Keratinocyte (primary cell): ENCODE measurements around the gene MASTL. TPM values are rescaled to one million over a fixed set of nuclear protein-coding genes. Genes with fewer than 3 reads are reported as not detected.

Experiments used
- DNase-seq: peaks from one replicate; pipeline ENCODE4 v3.0.0-alpha.2; 2011; ENCODE audit warnings: low read depth, missing footprints, low spot score
- FAIRE-seq: peaks from 2 replicates; lab custom pipeline; 2011; peaks lifted over from hg19 to GRCh38; lab: Jason Lieb, UNC
- H2AFZ ChIP-seq: 2 replicates; pipeline ENCODE4 v1.6.0; 2012; ENCODE audit warnings: low read length, control low read depth, inconsistent platforms; ENCODE audit not compliant: control insufficient read depth
- H3K27ac ChIP-seq: 2 replicates; pipeline ENCODE4 v1.5.1; 2011; ENCODE audit warnings: low read length; ENCODE audit not compliant: control insufficient read depth, insufficient read depth
- H3K27me3 ChIP-seq: 3 replicates; pipeline ENCODE4 v1.6.0; 2011; ENCODE audit warnings: low read length; ENCODE audit not compliant: control insufficient read depth, insufficient read depth; ENCODE audit errors: extremely low read depth
- H3K36me3 ChIP-seq, 2 experiments: 2 replicates in 1 of 2; 3 replicates in 1 of 2; pipeline ENCODE4 v1.5.1; 2011; ENCODE audit warnings: low read length in 2 of 2, mild to moderate bottlenecking in 1 of 2; ENCODE audit not compliant: control insufficient read depth in 2 of 2, insufficient read depth in 2 of 2; ENCODE audit errors: extremely low read depth in 1 of 2
- H3K4me1 ChIP-seq: 3 replicates; pipeline ENCODE4 v1.5.1; 2011; ENCODE audit warnings: low read length; ENCODE audit not compliant: control insufficient read depth, insufficient read depth; ENCODE audit errors: extremely low read depth
- H3K4me2 ChIP-seq: 3 replicates; pipeline ENCODE4 v1.6.0; 2011; ENCODE audit warnings: low read depth, low read length; ENCODE audit not compliant: control insufficient read depth, insufficient read depth; ENCODE audit errors: extremely low read depth
- H3K4me3 ChIP-seq, 3 experiments: fragments of 200-600 bp in 1 of 3; sonication (generic) in 1 of 3; 2 replicates in 2 of 3; 3 replicates in 1 of 3; pipeline ENCODE4 v1.5.1; 2011 to 2016; ENCODE audit warnings: low read length in 3 of 3, mild to moderate bottlenecking in 3 of 3, control low read depth in 2 of 3, inconsistent platforms in 1 of 3, low read depth in 1 of 3, mixed read lengths in 1 of 3, mixed run types in 1 of 3, moderate library complexity in 1 of 3; ENCODE audit not compliant: control insufficient read depth in 2 of 3, insufficient read depth in 2 of 3; ENCODE audit errors: extremely low read depth in 1 of 3
- H3K79me2 ChIP-seq: 2 replicates; pipeline ENCODE4 v1.6.0; 2012; ENCODE audit warnings: low read length; ENCODE audit not compliant: control insufficient read depth, insufficient read depth
- H3K9ac ChIP-seq: 3 replicates; pipeline ENCODE4 v1.6.0; 2011; ENCODE audit warnings: low read length; ENCODE audit not compliant: control insufficient read depth, insufficient read depth; ENCODE audit errors: extremely low read depth
- H3K9me1 ChIP-seq: 3 replicates; pipeline ENCODE4 v1.6.0; 2011; ENCODE audit warnings: low read length; ENCODE audit not compliant: control insufficient read depth, insufficient read depth; ENCODE audit errors: extremely low read depth
- H3K9me3 ChIP-seq: 2 replicates; pipeline ENCODE4 v1.5.1; 2012; ENCODE audit warnings: low read depth, low read length; ENCODE audit not compliant: control insufficient read depth
- H4K20me1 ChIP-seq: 3 replicates; pipeline ENCODE4 v1.6.0; 2011; ENCODE audit warnings: low read length; ENCODE audit not compliant: control insufficient read depth, insufficient read depth; ENCODE audit errors: extremely low read depth
- EZH2 ChIP-seq: IDR thresholded peaks from one replicate; pipeline ENCODE4 v1.6.1; 2012; ENCODE audit warnings: inconsistent platforms, mild to moderate bottlenecking, low read length, moderate library complexity
- dilution Hi-C: fragments of 300-500 bp; cut with MboI; formaldehyde crosslinking; loops from one replicate; pipeline ENCODE4 v1.7.0; 2020; ENCODE audit warnings: low sequenced_read_pairs; ENCODE audit not compliant: extremely low pct_ligation_motif_present
- polyA plus RNA-seq, 5 experiments: library from polyadenylated mRNA; depleted of rRNA in 3 of 5; stranded (reverse) in 3 of 5; stranded (forward) in 1 of 5; unstranded in 1 of 5; fragments of >200 nt; gene quantifications; 1 replicate in 1 of 5; 2 replicates in 3 of 5; 3 replicates in 1 of 5; pipeline versions ENCODE4 v1.2.1 to v1.2.3, GENCODE V29; 2011 to 2012; ENCODE audit warnings: missing spikeins in 2 of 5, low read depth in 1 of 5, low replicate concordance in 1 of 5
- TF ChIP-seq, protein P1 (sequence below), 3 experiments: IDR thresholded peaks in 1 of 3; conservative IDR thresholded peaks in 1 of 3; optimal IDR thresholded peaks in 1 of 3; 2 replicates in 2 of 3; 3 replicates in 1 of 3; pipeline versions ENCODE3 to v1.5.1; 2011; ENCODE audit warnings: low read length in 3 of 3, mild to moderate bottlenecking in 3 of 3, moderate library complexity in 2 of 3, control low read depth in 1 of 3, inconsistent platforms in 1 of 3; ENCODE audit not compliant: insufficient read depth in 2 of 3; ENCODE audit errors: extremely low read depth in 1 of 3

MASTL gene
- polyA plus RNA-seq, 1 donor (not counting 4 experiments of a cell fraction or from before 2014, with no cell fraction given) = 13.6 TPM

DNA sequence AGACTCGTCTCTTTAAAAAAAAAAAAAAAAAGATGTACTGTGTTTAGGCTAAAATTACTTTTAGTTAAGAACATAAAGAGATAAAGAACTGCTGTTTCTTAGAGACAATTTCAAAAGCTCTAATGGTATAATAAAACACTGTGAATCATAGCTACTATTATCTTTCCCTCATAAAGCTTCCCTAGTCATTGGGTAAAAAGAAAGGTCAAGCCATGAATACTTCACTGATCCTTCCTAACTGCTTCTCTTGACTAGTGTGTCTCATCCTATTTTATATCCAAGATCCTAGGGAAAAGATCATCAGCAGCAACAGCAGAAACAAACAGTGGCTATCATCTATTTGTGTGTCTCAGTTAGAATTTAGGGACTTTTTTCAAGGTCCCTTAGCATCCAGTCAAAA, 11.5 kb upstream of the MASTL start:
- no peak for FAIRE-seq
- DNase-seq = no peak

DNA sequence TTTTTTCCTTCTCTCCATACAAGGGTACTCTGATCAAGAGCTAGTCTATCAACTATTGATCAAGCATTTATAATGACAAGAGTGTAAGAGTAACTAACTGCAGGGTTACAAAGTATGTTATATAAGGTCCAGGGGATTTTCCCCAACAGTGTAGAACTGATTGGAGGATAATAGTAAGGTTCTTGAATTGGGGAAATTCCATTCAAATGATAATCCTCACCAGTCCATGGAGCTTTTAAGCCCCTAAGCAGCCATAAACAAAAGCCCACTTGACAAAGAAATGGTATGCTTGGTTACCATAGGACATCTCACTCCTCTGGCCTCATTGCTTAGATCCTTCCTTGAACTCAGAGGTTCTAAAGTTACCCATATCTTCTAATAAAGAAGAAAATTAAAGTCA, 9.2 kb upstream of the MASTL start:
- H3K4me1 ChIP-seq = no peaks in the 10 kb centered on the region
- H3K4me3 ChIP-seq = no peak overlapping the region
- H2AFZ ChIP-seq = no peak overlapping the region
- no peak overlapping the region for H3K27ac ChIP-seq
- dilution Hi-C loops = no loop called here
- no peaks in the 10 kb centered on the region for H3K9me3 ChIP-seq
- DNase-seq (no peak), FAIRE-seq (no peak)
- no peaks in the 10 kb centered on the region for H3K9me1 ChIP-seq
- TF ChIP-seq, protein P1, sequence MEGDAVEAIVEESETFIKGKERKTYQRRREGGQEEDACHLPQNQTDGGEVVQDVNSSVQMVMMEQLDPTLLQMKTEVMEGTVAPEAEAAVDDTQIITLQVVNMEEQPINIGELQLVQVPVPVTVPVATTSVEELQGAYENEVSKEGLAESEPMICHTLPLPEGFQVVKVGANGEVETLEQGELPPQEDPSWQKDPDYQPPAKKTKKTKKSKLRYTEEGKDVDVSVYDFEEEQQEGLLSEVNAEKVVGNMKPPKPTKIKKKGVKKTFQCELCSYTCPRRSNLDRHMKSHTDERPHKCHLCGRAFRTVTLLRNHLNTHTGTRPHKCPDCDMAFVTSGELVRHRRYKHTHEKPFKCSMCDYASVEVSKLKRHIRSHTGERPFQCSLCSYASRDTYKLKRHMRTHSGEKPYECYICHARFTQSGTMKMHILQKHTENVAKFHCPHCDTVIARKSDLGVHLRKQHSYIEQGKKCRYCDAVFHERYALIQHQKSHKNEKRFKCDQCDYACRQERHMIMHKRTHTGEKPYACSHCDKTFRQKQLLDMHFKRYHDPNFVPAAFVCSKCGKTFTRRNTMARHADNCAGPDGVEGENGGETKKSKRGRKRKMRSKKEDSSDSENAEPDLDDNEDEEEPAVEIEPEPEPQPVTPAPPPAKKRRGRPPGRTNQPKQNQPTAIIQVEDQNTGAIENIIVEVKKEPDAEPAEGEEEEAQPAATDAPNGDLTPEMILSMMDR (optimal IDR thresholded peaks at IDR 0.05 in 1 of 3, IDR thresholded peaks at IDR 0.05 in 1 of 3, conservative IDR thresholded peaks at IDR 0.05 in 1 of 3; ENCODE audit: extremely low read depth in 1 of 3, insufficient read depth in 2 of 3, low read length in 3 of 3) = no peak
- TF ChIP-seq EZH2 = no peak
- no peaks in the 10 kb centered on the region for H3K27me3 ChIP-seq
- H3K4me2 ChIP-seq = no peak overlapping the region
- H4K20me1 ChIP-seq = peaks cover 4% of the 10 kb centered on the region
- H3K9ac ChIP-seq = no peak overlapping the region
- H3K79me2 ChIP-seq = peaks cover 65% of the 10 kb centered on the region
- peaks cover 16 to 34% of the 10 kb centered on the region in 2 experiments for H3K36me3 ChIP-seq

More for the DNA sequence above, 11.5 kb upstream of the MASTL start:
- H3K27me3 ChIP-seq = no peaks in the 10 kb centered on the region
- H3K4me2 ChIP-seq = no peak overlapping the region
- no peaks in the 10 kb centered on the region for H3K9me3 ChIP-seq
- H3K27ac ChIP-seq = no peak overlapping the region
- H3K9ac ChIP-seq = no peak overlapping the region
- H2AFZ ChIP-seq = no peak overlapping the region
- no peaks in the 10 kb centered on the region for H3K4me1 ChIP-seq
- peaks cover 44% of the 10 kb centered on the region for H3K79me2 ChIP-seq
- dilution Hi-C loops = no loop called here
- peaks cover 15 to 33% of the 10 kb centered on the region in 2 experiments for H3K36me3 ChIP-seq
- TF ChIP-seq, protein P1 (optimal IDR thresholded peaks at IDR 0.05 in 1 of 3, IDR thresholded peaks at IDR 0.05 in 1 of 3, conservative IDR thresholded peaks at IDR 0.05 in 1 of 3; ENCODE audit: extremely low read depth in 1 of 3, insufficient read depth in 2 of 3, low read length in 3 of 3) = no peak
- no peak for TF ChIP-seq EZH2
- no peaks in the 10 kb centered on the region for H3K9me1 ChIP-seq
- H3K4me3 ChIP-seq = no peak overlapping the region
- H4K20me1 ChIP-seq = no peaks in the 10 kb centered on the region
